ENCODE data around the gene WFDC12.

The WFDC12 gene

DNA sequence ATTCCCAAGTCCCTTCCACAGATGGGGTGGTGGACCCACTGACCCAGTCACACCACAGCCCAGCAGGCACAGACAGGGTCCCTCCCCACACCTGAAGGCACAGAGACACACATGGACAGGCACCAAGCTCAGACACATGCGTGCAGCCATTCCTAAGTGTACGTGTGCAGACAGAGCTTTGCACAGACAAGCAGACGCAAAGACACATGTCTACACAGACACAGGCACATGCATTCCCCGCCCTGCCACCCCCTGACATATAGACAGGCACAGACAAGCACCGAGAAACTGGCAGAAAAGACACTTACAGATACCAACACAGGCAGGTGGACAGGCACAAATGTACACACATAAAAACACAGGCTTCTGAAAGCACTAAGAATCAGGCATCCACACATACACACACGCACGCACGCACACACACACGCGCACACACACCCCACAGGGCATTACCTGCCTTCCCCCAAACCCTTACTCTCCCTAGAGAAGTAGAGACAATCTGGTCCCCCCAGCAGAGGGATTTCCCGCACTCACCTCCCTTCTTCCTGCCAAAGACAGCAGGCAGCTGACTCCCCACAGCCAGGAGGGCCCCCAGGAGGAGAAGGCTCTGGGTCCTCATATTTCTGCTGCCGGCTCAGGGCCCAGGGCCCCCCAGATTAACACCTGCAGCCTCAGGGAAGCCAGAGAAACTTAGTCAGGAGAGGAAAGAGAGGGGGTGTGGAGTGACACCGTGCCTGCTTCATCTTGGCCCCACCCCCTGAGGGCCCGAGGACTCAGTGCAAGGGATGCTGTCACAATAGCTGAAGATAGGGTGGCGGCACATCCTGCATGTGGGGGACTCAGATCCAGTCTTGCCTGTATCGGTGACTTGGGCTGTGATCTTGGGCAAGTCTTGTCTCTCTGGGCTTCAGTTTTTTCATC lies 9.5 kb downstream of the WFDC12 start, which contains the start of gene WFDC5:
Gene WFDC5 (minus strand): TSS at position 710 of the 921 bp plus-strand sequence. CDS start 91 bp downstream, at position 619.
- no peak for DNase-seq

DNA sequence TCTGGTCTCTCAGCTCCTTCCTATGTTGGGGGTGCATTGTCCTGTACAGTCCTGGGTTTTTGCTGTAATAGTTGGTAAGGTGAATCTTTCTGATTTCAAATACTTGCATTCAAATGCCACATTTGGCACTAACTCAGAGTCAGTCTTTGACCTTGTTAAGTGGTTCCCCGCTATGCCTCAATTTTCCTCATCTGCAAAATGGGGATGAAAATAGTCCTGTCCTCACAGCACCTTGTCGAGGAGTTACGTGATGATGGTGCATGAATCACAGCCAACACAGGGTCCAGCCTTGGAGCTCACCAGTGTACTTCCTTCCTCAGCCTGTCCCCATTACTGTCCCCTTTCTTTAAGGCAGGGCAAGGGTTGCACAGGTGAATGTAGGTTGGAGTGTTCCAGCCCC lies 10.4 kb downstream of the WFDC12 start:
- DNase-seq, result no peak

DNA sequence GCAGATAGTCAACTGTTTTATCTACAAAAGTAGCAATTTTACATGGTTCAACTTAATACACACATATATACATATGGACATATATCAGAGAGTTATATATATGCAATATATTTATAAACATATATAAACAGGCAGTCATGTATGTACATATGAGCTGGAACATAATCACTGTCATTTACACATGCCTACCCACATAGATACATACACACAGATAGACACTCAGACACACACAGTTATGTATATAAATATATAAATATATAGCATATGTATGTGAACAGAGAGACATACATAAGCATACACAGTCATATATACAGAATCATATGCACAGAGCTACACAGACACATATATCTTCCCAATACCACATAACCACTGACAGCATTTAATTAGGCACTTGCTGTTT lies 11.5 kb downstream of the WFDC12 start:
- no peak for DNase-seq

DNA sequence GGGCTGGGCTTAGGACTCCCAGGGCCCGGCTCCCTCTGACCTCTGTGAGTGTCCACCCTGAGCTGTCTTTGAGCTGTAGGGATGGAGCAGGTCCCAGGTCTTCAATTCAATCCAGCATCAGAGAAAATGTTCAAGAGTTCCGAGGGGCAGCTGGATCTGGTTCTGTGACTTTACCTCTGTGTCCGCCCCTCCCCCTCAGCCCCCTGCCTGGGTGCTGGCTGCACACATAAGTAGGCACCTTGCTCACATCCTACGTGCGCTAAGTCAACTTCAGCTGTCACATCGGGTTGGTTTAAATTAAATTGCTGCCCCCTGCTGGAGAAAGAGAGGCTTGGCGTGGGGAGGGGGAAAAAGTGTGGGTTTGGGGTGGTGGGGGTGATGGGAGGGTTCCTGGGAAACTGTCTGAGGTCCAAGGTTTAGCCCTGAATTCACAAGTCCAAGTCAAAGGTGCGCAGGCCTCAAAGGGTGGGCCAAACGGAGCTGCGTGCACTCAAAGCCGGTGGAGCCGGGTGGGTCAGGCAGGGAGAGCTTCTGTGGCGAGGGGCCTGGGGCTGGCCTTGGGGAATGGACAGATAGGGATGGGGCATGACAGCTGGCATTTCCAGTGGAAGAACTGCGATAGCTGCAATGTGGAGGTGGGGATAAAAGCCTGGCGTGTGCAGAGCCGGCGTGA lies 12.3 kb downstream of the WFDC12 start:
- DNase-seq, result peak; percentile 20

DNA sequence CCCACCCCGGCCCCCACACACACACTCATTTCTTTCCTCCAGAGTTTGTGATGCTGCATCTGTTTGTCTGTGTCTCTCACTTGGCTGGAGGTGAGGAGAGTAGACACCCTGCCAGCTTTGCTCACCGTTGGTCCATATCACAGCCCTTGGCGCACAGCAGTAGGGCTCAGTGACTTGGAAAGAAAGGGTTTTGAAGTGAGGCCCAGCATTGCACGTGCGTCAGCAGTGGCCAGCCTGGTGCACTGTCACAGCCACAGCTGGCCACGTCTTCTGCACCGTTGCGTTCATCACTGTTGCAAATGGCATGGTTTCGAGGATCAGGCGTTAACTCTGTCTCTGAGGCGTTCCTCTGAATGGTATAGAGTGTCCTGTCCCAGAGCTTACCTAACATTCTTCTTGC lies 13.0 kb downstream of the WFDC12 start:
- no peak for DNase-seq

DNA sequence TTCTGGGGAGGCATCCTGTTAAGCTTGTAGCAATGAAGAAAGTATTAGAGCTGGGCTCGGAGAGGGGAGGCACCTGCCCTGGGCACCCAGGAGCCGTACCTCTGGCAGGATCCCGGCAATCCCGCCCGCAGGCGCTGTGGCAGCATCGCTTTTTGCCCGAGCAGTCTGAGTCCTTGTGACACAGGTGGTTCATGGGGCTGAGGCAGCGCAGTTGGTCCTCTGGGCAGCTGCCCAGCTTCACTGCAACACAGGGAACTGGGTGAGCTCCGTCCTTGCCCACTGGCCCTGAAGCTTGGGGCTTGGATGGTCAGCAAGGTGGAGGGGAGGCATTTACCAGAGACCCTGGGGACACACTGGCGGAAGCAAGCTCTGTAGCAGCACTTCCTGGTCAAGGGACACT lies 14.0 kb downstream of the WFDC12 start:
- no peak for DNase-seq

DNA sequence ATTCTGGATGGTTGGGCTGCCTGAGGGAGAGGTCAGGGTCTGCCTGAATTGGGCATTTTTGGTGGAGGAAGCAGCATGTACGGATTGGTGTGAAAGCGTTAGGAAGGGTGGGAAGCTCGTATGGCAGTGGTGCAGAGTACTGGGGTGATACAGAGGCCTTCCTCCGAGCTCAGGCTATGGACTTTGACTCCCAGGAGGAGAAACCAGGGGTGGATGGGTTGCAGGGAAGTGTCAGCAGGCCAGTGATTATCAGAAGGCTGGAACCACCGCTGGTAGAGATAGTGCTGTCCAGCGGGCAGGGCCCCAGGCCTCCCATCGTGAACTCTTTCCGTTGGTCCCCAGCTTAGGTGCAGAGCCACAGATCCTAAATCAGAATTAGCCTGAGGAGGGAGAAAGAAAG lies 14.6 kb downstream of the WFDC12 start:
- no peak for DNase-seq

DNA sequence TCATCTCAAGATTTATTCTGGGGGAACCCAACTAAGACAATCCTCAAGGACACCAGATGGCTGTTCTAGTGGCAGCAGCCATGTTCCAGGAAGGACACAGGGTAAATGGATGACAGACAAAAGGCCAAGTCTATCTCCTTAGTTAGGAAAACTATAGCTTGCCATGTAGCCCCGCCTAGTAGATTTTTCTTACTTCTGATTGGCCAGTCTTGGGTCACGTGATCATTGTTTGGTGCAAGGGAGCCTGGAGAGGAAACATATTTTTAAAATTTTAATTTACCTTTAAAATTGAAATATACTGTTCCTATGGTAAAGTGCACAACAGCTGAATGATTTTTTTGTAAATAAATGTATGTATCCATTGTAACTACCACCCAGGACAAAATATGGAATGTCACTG lies 18.9 kb downstream of the WFDC12 start:
- DNase-seq, result no peak

DNA sequence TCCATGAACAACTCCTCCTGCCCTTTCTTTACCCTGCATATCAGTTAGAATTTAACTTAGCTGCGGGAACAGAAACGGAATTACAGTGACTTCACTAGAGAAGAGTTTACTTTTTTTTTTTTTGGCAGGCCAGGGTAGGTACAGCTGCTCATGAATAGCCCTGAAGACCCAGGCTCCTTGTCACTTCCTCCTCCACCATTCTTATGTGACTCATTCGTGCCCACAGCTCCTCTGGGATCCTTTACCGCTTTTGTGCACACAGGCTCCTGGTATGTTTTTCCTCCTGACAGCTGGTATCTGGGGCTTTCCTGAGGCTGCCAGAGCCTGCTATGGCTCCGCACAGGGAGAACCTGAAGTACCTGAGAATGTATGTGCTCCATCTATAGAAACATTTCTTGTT lies 19.5 kb downstream of the WFDC12 start:
- DNase-seq, result no peak

DNA sequence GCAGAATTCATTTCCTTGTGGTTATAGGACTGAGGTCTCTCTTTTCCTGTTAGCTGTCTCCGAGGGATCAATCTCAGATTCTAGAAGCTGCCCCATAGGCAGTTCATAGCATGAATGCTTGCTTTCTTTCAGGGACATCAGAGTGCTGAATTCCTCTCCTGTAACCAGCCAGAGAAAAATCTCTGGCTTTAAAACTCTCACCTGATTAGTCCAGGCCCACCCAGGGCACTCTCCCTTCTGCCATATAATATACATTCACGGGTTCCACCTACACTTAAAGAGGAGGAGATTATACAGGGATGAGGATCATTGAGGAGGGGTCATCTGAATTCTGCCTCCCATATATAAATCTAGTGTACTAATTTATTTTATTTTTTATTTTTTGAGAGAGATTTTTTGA lies 21.2 kb downstream of the WFDC12 start:
- no peak for DNase-seq

DNA sequence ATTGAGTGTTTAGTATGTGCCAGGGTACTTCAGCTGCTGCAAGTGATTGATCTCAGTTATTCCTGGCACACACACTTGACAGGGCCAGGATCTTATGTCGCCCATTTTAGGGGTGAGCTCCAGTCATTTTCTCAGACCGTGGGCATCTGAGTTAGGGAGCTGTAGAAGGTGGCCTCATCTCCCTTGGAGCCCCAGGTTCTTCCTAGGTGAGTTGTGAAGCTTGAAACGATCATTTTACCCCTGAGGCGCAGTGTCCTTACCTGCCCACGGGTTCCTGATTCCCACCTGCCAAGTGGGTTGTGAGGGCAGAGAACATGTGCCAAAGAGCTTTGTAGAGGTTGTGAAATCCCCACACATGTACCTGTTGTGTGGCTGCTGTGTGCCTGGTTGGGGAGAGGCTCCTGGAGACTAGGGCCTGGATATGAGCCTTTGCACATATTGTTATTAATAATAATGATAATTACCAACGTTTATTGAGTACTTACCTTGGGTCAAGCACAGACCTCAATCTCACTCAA lies 22.9 kb downstream of the WFDC12 start:
- no peak for DNase-seq

DNA sequence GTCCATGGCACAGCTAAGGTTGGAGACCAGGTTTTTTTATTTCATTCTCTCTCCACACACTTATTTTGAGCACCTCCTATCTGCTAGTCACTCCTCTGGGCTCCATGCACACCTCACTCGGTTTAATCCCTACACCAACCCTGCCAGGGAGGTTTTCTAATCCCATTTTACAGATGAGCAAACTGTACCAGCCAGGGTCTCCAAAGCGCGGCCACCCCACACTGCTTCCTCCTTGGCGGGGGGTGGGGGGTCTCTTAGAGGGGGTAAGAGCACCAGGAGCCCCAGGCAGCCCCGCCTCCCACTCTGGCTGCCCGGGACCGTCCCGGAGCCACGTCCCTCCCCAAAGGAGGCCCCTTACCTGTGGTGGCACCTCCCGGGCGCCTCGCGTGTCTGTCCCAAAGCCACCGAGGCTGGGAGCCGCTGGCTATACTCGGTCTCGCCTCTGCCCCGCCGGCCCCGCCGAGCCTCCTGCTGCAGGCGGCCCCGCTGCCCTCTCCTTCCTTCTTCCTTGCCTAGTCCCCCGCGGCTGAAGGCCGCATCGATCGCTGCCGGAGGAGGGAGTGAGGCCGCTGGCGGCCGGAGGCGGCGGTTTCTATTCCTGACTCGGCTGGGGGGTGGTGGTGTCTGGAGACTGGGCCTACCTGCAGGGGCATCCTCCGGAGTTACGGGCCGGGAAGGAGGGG lies 23.6 kb downstream of the WFDC12 start, which contains the start of gene KCNS1:
Gene KCNS1 (minus strand): TSS at position 565 of the 683 bp plus-strand sequence. CDS start 1,891 bp downstream, outside the sequence.
- no peak for DNase-seq

DNA sequence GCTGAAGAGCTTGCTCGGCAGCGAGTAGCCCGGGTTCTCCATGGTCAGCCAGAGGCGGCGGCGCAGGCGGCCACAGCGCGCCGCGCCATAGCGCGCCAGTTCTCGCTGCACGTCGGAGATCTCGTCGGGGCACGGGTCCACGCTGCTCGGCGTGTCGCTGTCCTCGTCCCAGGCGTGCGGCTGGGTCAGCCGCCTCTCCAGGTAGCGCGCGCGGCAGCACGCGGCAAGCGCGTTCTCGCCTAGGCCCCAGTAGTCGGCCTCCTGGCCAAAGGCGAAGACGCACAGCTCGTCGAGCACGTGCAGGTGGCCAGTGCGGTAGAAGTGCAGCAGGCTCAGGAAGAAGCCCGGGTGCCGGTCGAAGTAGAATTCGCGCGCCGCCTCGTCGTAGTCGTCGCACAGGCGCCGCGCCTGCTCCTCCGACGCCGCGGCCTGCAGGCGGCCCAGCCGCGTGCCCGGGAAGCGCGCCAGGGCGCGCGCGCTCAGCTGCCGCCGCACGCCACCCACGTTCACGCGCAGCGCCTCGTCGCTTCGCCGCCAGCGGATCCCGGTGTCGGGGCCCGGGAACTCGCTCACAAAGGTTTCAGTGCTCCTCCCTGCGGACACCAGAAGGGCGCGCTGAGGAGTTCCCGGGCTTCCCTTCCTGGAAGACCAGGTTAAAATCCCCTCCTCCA lies 26.0 kb downstream of the WFDC12 start:
- DNase-seq, result peak; percentile 18

DNA sequence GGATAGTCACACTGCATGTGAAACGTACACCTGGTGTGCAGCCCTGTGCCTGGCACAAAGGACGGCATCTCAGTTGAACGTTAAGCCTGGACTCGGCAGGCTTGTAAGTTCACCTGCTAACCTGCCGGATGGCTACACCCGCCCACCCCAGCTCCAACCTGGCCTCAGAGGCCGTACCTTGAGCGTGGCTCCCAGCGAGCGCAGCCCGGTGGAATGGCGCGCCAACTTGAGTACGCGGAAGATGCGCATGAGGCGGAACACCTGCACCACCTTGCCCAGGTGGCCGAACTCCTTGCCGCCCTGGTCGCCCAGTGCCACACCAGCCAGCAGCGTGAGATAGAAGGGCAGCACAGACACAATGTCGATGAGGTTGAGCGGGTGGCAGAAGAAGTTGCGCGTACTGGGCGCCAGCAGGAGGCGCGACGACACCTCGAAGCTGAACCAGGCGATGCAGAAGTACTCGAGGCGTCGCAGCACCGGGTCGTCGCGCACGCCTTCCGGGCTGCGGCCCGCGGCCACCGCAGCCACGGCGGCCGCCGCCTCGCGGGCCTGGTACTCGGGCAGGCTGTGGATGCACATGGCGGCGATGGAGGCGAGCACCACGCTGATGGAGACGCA lies 26.7 kb downstream of the WFDC12 start:
- peak; percentile 49 for DNase-seq

DNA sequence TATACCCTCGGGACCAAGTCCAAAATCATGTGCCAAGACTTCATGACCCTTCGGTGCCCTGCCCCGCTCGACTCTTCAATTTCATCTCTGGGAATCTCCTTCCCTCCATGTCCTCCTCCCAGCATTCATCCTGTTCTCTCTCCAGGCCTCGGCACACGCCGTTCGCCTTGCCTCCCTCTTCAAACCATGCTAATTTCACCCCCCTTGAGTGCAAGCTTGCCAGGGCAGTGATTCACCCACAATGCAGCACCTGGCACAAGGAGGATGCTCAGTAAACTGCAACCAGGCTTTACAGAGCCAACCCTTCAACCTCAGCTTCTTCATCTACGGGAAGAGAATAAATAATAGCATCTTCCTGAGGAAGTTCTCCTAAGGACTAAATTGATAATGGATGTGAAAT lies 27.5 kb downstream of the WFDC12 start:
- DNase-seq, result no peak

DNA sequence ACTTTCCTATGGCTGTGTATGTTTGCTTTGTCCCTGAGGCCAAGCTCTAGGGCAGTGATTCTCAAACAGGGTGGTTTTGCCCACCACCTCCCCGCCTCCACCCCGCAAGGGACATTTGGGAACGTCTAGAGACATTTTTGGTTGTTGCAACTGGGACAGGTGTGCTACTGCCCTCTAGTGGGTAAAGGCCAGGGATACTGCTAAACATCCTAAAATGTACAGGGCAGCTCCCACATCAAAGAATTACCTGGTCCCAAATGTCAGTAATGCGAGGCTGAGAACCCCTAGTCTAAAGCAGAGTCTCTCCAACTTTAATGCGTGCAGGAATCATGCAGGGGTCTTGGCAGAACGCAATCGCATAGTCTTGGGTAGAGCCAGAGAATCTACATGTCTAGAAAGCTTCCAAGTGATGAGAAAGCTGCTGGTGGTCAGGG lies 28.4 kb downstream of the WFDC12 start:
- DNase-seq, result peak; percentile 75

DNA sequence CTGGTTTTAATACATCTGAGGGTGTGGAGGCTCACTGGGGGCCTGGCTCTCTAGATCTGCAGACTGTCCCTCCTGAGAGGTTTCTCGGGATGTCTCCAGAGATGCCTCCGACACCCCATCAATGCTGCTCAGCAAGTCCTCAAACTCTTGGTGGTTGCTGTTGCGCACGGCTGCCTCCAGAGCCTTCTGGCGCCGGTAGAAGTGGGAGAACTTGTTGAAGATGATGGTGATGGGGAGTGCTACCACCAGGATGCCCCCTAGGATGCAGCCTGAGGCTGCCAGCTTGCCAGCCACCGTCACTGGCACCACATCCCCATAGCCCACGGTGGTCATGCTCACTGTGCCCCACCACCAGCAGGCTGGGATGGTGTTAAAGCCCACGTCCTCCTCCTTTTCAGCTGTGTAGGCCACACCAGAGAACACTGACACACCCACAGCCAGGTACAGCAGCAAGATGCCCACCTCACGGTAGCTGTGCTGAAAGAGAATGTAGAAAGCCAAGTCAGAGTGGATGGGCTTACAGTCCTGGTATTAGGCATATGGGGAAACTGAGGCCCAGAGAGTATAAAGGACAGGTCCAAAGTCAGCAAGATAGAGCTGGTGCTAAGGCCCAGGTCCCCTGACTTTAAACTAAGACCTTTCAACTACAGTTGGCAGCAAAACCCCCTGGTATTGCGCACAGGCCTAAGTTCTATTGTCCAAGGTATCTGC lies 29.2 kb downstream of the WFDC12 start:
- no peak for DNase-seq

DNA sequence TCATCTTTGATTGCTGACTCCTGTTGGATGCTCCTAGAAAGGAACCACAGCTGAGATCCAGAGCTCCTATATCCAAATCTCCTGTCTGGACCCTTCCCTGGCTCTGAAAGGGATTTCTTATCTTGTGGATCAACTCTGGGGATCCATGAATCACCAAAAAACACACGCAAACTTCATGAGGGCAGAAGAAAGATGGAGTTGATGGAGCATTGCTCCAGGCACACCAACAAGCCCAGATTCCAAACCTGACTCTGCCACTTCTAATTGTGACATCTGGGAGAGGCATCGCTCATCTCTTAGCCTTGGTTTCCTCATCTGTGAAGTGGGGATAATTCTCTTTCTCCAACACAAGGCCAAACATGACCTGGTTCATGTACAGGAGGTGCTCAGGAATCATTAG lies 30.1 kb downstream of the WFDC12 start:
- no peak for DNase-seq

DNA sequence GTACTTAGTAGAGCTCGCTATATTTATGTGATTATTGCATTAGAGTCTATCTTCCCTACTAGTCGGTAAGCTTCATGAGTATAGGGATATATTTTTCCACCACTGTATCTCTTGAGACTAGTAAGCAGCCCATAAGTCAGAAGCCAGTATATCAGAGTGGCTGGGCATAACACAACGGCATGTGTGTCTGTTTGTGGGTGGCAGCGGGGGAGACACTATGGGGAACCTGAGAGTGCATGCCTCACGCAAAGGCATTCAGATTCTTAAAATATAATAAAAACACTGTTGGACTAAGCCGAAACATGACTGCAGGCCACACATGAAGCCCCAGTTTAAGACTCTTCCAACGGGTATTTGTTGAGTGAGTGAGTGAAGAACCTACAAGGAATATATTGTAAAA lies 31.4 kb downstream of the WFDC12 start:
- no peak for DNase-seq

DNA sequence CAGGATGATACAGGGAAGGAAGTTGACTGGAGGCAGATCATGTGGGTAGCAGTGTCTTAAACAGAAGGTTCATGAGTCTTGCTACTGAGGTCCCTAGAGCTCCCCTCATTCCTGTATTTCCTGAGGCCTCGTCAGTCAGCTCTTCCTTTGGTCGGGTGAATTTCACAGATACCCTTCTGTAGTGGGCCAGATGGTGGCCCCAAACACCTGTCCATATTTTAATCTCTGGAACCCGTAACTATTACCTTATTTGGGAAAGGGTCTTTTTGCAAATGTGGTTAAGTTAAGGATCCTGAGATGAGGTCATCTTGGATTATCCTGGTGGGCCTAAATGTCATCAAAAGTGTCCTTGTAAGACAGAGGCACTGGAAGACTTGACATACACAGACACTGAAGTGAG lies 32.9 kb downstream of the WFDC12 start:
- no peak for DNase-seq

DNA sequence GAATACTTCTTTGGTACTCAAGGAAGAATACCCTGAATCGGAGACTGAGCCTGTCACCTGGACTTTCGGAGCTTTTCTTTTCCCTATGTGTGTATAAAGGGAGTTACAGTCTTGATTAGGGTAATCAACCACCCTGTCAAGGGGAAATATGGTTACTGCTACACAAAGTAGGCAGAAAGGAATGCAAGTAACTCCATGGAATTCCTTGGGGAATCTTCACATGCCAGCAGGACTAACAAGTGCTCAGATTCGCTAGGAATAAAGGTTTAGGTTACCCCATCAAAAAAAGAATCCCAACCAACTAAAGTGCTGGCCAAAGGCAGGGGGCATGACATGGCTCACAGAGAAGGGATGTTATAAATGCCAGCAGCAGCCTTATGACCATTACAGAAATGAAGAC lies 33.8 kb downstream of the WFDC12 start:
- no peak for DNase-seq

Measured in CD4-positive, alpha-beta T cell treated with Interleukin-17A for 4 hours (primary cell).